ENCODE data around the gene KLRC4.
A peak's percentile ranks its signal among the peaks of the same experiment; 100 is the strongest.
"Not testable (repeated sequence)": the region's sequence is repeated elsewhere in the genome, so short reads cannot be mapped to it uniquely, and the experiment has no call there.

KLRC4 gene

GRCh38 chr12:10396176-10396575 is 13.4 kb downstream of the KLRC4 start:
- DNase-seq, result not testable (repeated sequence)

GRCh38 chr12:10395390-10395998 is 14.1 kb downstream of the KLRC4 start:
- DNase-seq, result peak; percentile 95

DNA sequence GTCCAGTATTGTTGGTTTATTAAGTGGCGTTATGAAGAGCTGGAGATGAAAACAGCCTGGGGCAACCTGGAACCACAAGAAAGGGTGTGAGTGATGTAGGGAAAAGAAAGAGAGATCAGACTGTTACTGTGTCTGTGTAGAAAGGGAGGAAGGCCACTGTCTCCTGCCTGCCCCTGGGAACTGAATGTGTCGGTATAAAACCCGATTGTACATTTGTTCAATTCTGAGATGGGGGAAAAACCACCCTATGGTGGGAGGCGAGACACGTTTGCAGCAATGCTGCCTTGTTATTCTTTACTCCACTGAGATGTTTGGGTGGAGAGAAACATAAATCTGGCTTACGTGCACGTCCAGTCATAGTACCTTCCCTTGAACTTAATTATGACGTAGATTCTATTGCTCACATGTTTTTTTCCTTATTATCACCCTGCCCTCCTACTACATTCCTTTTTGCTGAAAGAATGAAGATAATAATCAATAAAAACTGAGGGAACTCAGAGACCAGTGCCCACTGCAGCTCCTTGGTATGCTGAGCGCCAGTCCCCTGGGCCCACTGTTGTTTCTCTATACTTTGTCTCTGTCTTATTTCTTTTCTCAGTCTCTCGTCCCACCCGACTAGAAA is 14.9 kb downstream of the KLRC4 start:
- DNase-seq, result not testable (repeated sequence)

GRCh38 chr12:10393291-10393690 is 16.3 kb downstream of the KLRC4 start:
- DNase-seq, result no peak

GRCh38 chr12:10392394-10392930 is 17.1 kb downstream of the KLRC4 start:
- DNase-seq, result peak; percentile 97

GRCh38 chr12:10390991-10391390 is 18.6 kb downstream of the KLRC4 start:
- DNase-seq, result not testable (repeated sequence)

GRCh38 chr12:10389904-10390303 is 19.7 kb downstream of the KLRC4 start, which contains the start of gene KLRK1:
TSS of gene KLRK1 (minus strand) at chr12:10390041. CDS start at chr12:10388810, 1,231 bp downstream.
- no peak for DNase-seq

DNA sequence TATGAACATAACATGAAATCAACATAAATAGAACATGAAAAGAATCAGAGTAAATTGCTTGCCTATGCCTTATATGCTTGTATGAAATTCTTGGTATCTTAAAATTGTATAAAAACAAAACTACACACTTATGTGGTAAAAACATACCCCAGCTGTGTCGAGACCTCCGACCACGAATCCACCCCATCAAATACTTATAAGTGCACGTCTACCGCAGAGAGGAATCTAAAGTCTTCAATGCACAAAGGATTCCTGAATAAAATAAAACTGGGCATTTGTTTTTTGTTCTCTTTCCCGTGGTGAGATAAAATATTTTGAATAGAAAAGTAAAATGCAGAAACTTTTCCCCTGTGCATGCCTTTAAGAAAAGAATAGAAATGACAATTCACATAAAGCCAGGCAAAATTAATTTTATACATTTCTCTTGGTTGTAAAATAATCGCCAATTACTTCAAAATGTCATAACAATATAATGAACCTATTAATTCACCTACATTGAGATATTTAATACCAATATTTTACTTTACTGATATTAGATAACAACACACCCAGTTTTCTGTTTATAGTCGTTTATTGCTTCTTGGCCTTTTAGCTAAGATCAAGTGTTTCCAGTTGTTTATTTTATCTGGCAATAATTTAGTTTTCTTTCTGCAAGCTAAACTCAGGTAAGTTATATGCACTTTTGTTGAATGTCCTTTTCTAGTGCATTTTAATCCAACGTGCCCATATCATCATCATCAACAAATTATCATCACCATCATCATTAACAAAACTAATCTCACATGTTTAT is 20.7 kb downstream of the KLRC4 start:
- DNase-seq, result no peak

DNA sequence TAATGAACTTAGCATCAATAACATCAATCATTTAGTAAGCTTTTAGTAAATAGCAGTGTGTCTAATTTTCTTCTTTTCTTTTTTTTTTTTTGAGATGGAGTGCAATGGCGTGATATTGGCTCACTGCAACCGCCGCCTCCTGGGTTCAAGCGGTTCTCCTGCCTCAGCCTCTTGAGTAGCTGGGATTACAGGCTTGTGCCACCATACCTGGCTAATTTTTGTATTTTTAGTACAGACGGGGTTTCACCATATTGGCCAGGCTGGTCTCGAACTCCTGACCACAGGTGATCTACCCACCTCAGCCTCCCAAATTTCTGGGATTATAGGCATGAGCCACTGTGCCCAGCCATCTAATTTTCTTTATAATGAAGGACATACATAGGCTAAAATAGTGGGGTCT is 22.1 kb downstream of the KLRC4 start:
- not testable (repeated sequence) for DNase-seq

- DNase-seq, result no peak
Measured at GRCh38 chr12:10386857-10387256, 22.7 kb downstream of the KLRC4 start.

DNA sequence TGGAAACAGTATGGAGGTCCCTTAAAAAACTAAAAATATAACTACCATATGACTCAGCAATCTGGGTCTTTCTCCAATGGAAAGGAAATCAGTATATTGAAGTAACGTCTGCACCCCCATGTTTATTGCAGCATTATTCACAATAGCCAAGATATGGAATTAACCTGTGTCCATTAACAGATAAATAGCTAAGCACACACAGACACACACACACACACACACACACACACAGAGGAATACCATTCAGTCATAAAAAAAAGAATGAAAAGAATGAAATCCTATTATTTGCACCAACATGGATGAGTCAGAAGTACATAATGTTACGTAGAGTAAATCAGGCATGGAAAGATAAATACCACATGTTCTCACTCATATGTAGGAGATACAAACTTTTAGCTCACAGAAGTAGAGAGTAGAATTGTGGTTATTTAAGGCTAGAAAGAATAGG is 24.4 kb downstream of the KLRC4 start:
- DNase-seq, result no peak

DNA sequence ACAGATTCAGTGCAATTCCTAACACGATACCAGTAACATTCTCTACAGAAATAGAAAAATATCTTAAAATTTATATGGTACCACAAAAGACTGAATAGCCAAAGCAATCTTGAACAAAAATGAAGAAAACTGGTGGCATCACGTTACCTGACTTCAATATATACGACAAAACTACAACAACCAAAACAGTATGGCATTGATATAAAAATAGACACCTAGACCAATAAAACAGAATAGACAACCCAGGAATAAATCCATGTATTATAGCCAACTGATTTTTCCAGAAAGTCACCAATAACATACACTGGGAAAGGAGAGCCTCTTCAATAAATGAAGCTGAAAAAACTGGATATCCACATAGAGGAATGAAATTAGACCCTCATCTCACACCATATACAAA is 25.4 kb downstream of the KLRC4 start:
- DNase-seq, result no peak

- no peak for DNase-seq
Measured at GRCh38 chr12:10381928-10382628, 27.5 kb downstream of the KLRC4 start.

DNA sequence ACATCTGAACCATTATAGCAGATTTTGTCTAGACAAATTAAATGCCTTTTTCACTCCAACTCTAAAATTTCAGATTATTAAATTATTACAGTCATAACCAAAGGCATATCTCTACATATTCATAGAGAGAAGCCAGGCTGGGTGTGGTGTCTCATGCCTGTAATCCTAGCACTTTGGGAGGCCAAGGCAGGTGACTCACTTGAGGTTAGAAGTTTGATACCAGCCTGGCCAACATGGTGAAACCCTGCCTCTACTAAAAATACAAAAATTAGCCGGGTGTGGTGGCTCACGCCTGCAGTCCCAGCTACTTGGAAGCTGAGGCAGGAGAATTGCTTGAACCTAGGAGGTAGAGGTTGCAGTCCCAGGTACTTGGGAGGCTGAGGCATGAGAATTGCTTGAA is 30.8 kb downstream of the KLRC4 start:
- DNase-seq, result not testable (repeated sequence)

- DNase-seq, result no peak
Measured at GRCh38 chr12:10374624-10375018, 34.9 kb downstream of the KLRC4 start.

GRCh38 chr12:10372559-10372958 is 37.0 kb downstream of the KLRC4 start:
- peak; percentile 43 for DNase-seq

GRCh38 chr12:10371893-10372535 is 37.5 kb downstream of the KLRC4 start:
- DNase-seq, result not testable (repeated sequence)

DNA sequence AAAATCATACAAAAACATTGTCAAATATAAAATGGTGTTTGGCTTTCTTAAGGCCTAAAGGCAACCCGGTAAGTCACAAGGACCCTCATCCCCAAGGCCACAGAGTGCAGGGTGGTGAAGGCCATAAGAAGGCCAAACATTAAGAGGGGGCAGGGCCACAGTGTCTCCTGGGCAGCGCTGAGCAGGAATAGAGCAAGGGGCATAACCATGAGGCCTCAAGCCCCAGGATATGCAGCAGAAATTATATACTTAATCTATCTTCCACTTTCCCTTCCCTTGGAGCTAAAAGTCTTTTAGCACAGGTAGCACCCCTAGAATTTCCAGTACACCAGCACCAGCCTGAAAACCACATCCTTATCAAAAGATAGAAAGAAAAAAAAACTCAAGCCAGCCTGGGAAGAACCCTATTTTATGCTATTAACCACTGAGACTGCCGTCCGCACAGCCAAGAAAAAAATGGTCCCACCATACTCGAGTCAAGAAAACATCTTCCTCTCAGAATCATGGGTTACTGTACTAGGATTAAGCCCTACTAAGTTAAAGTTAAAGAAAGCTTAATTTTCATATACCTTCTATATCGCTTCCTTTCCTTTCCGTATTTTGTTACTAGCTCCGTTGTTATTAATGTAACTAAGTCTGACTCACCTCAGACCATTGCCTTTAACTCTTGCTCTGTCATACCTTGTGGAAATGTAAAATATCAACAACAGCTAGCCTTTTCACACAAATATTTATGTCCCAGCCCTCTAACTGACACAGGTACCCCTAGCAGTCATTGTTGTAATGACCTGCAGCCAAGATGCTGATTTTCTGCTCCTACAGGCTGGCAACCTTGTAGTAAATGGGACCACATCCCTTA is 39.8 kb downstream of the KLRC4 start:
- no peak for DNase-seq

DNA sequence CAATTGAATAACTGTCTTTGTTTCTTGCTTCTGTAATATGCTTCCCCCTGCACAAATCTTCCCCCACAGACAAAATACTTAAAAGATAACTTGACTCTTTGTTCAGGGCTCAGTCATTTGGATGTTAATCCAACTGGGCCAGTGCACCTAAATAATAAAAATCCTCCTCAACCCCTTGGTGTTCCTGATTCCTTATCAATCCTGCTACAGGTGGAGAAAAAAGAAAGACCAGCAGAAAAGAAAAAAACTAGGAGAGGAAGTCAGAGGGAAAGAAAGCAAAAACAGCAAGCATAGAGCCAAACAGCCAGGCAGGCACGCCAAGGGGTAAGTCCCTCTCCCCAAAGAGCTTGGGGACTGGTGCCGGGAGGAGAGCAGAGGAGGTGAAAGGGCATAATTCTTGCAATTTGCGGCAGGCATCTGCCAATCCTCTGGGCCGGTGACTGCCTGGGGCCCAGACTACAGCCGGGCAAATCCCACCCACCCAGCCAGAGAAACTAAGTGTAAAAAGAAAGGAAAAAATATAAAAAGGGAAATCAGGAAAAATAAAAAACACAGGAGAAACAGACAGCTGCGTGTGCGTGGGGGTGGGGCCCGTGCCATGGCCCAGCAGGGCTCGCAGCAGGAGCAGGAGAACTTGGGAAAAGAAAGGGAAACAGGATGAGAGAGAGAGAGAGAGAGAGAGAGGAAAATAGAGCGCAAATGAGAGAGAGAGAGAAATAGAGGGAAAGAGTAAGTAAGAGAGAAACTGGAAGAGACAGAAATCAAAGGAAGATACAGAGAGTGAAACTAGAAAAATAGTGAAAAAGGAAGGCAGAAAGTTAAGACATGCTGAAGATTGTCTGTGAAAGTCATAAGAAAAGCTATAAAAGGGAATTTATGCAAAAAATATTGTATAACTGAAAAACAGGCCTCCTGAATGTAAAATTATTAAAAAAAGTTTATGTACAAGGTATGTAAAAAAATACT is 41.1 kb downstream of the KLRC4 start:
- peak; percentile 21 for DNase-seq

DNA sequence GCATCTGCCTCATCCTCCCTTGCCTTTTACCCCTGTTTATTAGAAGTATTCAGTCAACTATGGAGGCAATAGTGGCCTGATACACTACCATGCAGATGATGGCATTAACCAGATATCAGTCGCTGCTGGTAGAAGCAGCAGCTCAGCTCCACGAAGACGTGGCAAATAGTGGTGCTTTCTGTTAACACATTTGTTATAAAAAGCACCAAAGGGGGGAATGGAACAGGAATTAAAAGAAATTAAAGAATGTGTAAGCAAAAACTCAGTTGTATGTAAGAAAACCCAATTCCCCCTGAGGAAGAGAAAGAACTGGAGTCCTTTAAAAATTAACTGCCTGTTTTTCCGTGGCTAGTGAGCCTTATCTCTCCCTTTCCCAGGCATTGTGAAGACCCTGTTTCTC is 41.8 kb downstream of the KLRC4 start:
- DNase-seq, result not testable (repeated sequence)
